ENCODE data around the gene KLK5.
A peak's percentile ranks its signal among the peaks of the same experiment; 100 is the strongest.

KLK5 gene

GRCh38 chr19:50908336-50908735 lies 44.5 kb downstream of the KLK5 start:
- no peak for TF ChIP-seq CTCF (IDR thresholded peaks at IDR 0.05)

GRCh38 chr19:50906217-50906616 lies 46.6 kb downstream of the KLK5 start:
- peak; percentile 60; the same call in 1 of the 2 replicates for TF ChIP-seq CTCF (IDR thresholded peaks at IDR 0.05)

- no peak for TF ChIP-seq CTCF (IDR thresholded peaks at IDR 0.05)
These were observed 50.2 kb downstream of the KLK5 start for GRCh38 chr19:50902640-50903039.

- TF ChIP-seq CTCF (IDR thresholded peaks at IDR 0.05) = no peak
These were observed 53.3 kb downstream of the KLK5 start for GRCh38 chr19:50899569-50899968.

- no peak for TF ChIP-seq CTCF (IDR thresholded peaks at IDR 0.05)
These were observed 54.8 kb downstream of the KLK5 start for GRCh38 chr19:50898018-50898417.

GRCh38 chr19:50897612-50898011 lies 55.2 kb downstream of the KLK5 start:
- TF ChIP-seq CTCF (IDR thresholded peaks at IDR 0.05) = no peak

- TF ChIP-seq CTCF (IDR thresholded peaks at IDR 0.05) = no peak
These were observed 55.6 kb downstream of the KLK5 start for GRCh38 chr19:50897191-50897607.

- TF ChIP-seq CTCF (IDR thresholded peaks at IDR 0.05) = no peak
These were observed 56.1 kb downstream of the KLK5 start for GRCh38 chr19:50896591-50897190.
